HG03045 (cell line): Measurements from ENCODE around the gene PRSS1.
"Not testable (repeated sequence)": the region's sequence is repeated elsewhere in the genome, so short reads cannot be mapped to it uniquely, and the experiment has no call there.

Experiments used
- ATAC-seq: cut with Tn5 transposase; IDR thresholded peaks from one replicate; pipeline ENCODE4 v1.9.1; 2021; ENCODE audit warnings: mild to moderate bottlenecking, moderate library complexity; ENCODE audit not compliant: unreplicated experiment

PRSS1 gene

DNA sequence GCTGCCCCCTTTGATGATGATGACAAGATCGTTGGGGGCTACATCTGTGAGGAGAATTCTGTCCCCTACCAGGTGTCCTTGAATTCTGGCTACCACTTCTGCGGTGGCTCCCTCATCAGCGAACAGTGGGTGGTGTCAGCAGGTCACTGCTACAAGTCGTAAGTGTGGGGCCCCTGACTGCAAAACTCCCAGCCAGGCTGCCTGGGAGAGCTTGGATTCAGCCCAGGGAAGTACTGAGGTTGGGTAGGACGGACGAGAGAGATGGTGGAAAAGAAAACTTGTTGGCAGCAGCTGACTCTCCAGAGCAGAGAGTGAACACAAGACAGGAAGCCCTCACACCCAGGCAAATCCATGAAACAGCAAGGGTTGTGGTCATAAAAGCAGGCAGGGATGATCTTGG is 22.8 kb downstream of the PRSS1 start:
- ATAC-seq = no peak

DNA sequence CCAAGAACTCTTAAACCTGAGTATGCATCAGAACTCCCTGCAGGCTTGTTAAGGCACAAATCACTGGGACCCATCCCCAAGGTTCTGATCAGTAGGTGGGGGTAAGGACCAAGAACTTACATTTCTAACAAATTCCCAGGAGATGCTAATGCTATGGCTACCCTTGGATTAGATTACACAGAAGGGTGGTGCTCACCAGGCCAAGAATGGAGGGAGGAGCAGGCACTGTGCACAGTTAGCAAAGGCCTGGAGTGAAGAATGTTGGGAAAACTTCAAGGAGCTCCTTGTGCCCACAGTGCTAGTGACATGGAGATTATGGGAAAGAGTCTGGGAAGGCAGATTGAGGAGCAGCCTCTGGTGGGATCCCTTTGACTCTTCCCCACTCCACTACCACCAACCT is 23.4 kb downstream of the PRSS1 start:
- no peak for ATAC-seq

- ATAC-seq = no peak
Measured at GRCh38 chr7:142773230-142773629, 24.0 kb downstream of the PRSS1 start.

- ATAC-seq = no peak
Measured at GRCh38 chr7:142773937-142774744, 24.9 kb downstream of the PRSS1 start.

GRCh38 chr7:142774826-142775225 is 25.6 kb downstream of the PRSS1 start:
- ATAC-seq = no peak

DNA sequence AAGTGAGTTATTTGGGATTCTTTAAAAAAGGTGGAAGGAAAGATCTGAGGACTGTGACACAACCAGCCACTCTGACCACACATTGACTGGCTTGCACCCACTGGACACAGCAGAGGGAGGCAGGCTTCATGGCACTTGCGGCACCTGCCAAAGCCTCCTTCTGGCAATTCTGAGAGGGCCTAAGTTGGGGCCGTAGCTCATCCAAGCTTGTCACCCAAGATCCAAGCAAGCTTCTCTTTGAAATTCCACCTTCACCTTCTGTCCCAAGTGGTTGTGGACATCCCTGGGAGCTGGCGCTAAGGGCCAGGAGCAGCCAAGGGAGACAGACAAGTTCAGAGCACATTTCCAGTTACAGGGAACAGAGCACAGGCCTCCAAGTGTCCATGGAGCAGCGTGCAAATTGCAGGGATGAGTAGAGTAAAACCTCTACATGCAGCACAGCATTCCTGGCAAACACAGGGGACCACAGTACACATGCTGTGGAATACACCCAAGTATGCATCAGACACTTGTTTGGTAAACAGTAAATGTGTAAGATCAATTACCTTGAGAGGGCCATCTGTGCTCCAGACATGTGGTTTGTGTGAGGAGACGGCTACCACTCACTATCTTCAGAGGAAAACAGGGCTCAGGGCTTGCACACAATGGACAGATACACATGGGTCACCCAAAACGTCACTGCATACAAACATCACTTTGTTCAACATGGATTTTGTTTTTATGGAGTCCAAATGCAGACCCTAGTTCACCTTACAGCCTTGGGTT is 26.3 kb downstream of the PRSS1 start:
- not testable (repeated sequence) for ATAC-seq

GRCh38 chr7:142776206-142776844 is 27.1 kb downstream of the PRSS1 start:
- ATAC-seq = no peak

GRCh38 chr7:142776845-142777225 is 27.6 kb downstream of the PRSS1 start:
- ATAC-seq = not testable (repeated sequence)

DNA sequence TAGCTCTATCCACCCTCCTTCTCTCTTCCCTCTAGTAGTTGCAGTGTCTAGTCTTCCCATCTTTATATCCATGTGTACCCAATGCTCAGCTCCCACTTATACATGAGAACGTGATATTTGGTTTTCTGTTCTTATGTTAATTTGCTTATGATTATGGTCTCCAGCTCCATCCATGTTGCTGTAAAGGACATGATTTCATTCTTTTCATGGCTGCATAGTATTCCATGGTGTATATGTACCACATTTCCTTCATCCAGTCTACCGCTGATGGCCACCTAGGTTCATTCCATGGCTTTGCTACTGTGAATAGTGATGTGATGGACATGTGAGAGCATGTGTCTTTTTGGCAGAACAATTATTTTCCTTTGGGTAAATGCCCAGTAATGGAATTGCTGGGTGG is 28.0 kb downstream of the PRSS1 start:
- no peak for ATAC-seq

DNA sequence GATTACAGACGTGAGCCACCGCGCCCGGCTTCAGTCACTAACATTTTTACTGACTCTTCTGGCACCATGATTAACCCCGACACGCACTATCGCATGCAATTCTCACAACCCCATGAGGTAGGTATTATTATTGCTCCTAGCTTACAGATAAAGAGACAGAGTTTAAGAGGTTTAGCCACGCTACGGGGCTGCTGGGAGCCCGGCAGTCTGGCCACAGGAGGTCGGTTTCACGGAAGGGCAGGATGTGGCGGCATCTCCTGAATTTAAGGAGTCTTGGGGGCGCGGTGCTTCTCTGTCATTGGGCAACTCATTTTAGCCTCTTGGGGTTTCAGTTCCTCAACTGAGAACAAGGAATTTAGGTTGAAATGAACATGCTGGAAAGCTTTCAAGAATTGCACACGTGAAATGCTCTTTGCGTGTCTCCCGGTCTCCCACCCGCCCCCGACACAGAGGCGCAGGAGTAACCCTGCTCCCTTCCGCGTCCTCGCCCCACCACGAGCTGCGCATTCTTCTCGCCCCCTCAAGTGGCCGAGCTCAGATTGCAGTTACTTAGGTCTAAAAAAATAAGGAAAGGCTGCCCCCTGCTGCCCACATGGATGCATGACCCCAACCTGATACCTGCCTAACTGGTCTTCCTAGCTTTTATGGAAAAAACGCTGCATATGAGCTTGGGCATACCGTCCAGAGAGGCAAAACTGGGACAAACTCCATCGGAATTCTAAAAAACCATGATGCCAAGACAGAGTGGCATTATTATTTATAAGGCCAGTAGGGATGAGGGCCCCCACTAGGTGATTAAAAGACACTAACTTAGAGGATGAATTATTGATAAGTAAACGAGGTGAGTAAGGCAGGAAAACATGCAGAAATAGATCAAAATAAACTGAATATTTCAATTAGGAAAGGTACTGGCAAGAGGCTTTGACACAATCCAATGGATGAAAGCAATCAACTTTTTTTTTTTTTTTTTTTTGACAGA is 33.9 kb downstream of the PRSS1 start:
- peak; percentile 93 for ATAC-seq

DNA sequence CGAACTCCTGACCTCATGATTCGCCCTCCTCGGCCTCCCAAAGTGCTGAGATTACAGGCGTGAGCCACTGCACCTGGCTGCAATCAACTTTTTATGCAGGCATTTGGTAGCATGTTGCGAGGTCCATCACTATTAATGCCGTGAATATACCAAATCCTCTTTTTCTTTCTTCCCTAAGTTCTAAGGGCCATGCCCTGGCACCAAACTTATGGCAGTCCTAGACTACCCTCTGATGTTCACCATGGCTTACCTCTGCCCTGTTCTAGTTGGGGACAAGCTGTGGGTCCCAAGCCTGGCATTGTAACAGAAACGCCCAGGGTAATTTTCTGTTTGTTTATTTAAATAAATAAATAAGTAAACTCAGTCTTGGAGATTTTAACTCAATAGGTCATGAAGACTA is 34.8 kb downstream of the PRSS1 start:
- no peak for ATAC-seq

DNA sequence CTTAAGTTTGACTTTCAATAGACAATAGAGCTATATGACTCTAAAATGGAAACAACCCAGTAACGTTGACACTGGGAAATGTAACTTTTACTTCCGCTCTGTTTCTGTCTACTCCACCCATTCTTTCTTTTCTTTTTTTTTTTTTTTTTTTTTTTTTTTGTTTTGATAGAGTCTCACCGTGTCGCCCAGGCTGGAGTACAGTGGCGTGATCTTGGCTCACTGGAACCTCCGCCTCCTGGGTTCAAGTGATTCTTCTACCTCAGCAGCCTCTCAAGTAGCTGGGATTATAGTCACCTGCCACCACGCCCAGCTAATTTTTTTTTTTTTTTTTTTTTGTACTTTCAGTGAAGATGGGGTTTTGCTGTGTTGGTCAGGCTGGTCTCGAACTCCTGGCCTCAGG is 35.4 kb downstream of the PRSS1 start:
- ATAC-seq = no peak

DNA sequence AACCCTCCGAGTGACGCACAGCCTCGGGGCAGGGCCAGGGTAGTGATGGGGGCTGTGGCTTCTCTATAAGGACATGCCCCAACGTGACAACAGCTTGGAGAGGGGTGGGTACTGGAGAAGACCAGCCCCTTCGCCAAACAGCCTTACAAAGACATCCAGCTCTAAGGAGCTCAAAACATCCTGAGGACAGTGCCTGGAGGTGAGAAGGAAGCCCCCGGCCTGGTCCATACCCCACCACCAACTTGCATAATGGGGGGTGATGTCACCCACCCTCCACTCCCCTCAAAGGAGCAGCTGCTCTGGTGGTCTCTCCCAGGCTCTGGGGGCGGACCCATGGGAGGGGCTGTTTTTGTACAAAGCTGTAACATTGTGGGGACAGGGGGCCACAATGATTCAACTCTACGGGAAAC is 36.6 kb downstream of the PRSS1 start:
- no peak for ATAC-seq

GRCh38 chr7:142787034-142787768 is 37.9 kb downstream of the PRSS1 start:
- no peak for ATAC-seq

DNA sequence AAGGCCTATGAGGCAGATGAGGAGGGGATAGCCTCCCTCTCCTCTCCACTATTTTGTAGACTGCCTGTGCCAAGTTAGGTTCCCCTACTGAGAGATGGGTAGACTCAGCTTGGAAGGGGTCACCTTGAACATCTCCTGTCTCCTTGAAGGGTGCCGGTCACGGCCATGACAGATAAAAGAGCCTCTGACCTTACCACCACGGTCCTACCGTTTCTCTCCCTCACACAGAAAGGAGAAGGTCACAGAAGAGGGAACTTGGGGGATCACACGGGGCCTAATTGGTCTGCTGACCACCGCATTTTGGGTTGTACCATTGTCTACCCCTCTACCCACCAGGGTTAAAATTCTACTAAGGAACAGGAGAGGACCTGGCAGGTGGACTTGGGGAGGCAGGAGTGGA is 38.5 kb downstream of the PRSS1 start:
- no peak for ATAC-seq

GRCh38 chr7:142788303-142789289 is 39.3 kb downstream of the PRSS1 start:
- ATAC-seq = no peak

GRCh38 chr7:142789441-142789840 is 40.2 kb downstream of the PRSS1 start:
- no peak for ATAC-seq

DNA sequence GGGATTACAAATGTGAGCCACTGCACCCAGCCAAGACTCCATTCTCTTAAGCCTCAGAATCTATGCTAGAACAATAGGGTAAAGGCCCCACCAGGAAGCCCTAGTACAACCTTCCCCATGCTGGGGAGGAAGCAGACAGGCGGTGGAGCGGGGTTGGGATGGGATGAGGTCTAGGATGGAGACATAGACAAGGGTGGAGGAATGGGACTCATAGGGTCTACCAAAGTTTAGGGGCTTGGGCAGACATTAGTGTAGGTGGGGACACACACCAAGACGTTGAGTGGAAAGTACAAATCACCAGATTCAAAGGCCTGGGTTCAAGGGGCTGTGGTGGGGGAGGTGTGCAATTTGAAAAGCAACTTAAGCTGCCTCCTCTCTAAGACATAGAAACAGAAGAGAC is 40.8 kb downstream of the PRSS1 start:
- no peak for ATAC-seq

DNA sequence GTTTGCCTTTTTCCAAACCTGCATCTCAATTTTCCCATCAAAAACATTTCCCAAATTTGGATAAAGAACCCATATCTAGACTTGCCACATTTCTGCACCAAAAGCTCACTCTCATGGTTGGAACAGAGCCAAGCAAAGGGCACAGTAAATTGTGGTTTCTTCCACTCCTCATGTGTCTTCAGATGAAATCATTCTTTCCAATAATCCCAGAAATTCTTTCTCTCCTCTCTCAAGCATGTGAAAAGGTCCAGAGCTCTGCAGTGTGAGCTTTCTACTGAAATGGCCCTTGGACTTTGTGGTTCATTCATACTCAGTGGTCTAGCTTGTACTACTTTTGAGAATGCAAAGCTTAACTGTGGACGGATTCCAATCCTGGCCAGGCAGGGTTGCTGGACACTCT is 41.3 kb downstream of the PRSS1 start:
- no peak for ATAC-seq
